ENCODE data around the gene DDX1. TPM values are rescaled to one million over a fixed set of nuclear protein-coding genes. Genes with fewer than 3 reads are reported as not detected.

DDX1 gene
- total RNA-seq, 1 donor from 2014 or later, result 99.7 TPM

GRCh38 chr2:15562354-15563031, 29.2 kb upstream of the DDX1 start:
- no peak for DNase-seq

- DNase-seq, result no peak
Observed at GRCh38 chr2:15563227-15564100, 28.2 kb upstream of the DDX1 start.

GRCh38 chr2:15565392-15565791, 26.3 kb upstream of the DDX1 start:
- no peak for DNase-seq

GRCh38 chr2:15565994-15566671, 25.5 kb upstream of the DDX1 start:
- no peak for DNase-seq

GRCh38 chr2:15566912-15567311, 24.8 kb upstream of the DDX1 start:
- DNase-seq, result no peak

- DNase-seq, result no peak
Observed at GRCh38 chr2:15568874-15569273, 22.8 kb upstream of the DDX1 start.

- DNase-seq, result no peak
Observed at GRCh38 chr2:15570104-15570503, 21.6 kb upstream of the DDX1 start.

GRCh38 chr2:15571729-15572128, 19.9 kb upstream of the DDX1 start:
- DNase-seq, result no peak

GRCh38 chr2:15577071-15577735, 14.5 kb upstream of the DDX1 start:
- peak; percentile 70 for DNase-seq

- no peak for DNase-seq
Observed at GRCh38 chr2:15579641-15580040, 12.0 kb upstream of the DDX1 start.

- DNase-seq, result no peak
Observed at GRCh38 chr2:15580451-15580850, 11.2 kb upstream of the DDX1 start.

GRCh38 chr2:15582710-15583357, 8.8 kb upstream of the DDX1 start:
- DNase-seq, result no peak

- no peak for DNase-seq
Observed at GRCh38 chr2:15583826-15584225, 7.8 kb upstream of the DDX1 start.

GRCh38 chr2:15584316-15584715, 7.4 kb upstream of the DDX1 start:
- DNase-seq, result no peak

GRCh38 chr2:15584767-15585469, 6.8 kb upstream of the DDX1 start:
- DNase-seq, result no peak

- peak; percentile 38 for DNase-seq
Observed at GRCh38 chr2:15588329-15588919, 3.2 kb upstream of the DDX1 start.

- DNase-seq, result no peak
Observed at GRCh38 chr2:15591373-15591691, 336 bp upstream of the DDX1 start.

GRCh38 chr2:15593327-15593705, 1.6 kb downstream of the DDX1 start:
- no peak for DNase-seq

- no peak for DNase-seq
Observed at GRCh38 chr2:15594291-15595256, 2.9 kb downstream of the DDX1 start.

GRCh38 chr2:15595342-15595905, 3.8 kb downstream of the DDX1 start:
- no peak for DNase-seq
